Epithelial cell of esophagus (primary cell): ENCODE data around the gene PHACTR2.
"Not testable (repeated sequence)": the region's sequence is repeated elsewhere in the genome, so short reads cannot be mapped to it uniquely, and the experiment has no call there.

ENCODE experiments used
- DNase-seq: peaks from one replicate; pipeline ENCODE4 v3.0.0; 2010; ENCODE audit warnings: low read depth
- H3K4me3 ChIP-seq: 2 replicates; pipeline ENCODE4 v1.5.1; 2011; ENCODE audit warnings: mild to moderate bottlenecking, low read length, control low read depth
- CTCF ChIP-seq: IDR thresholded peaks from 2 replicates; pipeline ENCODE4 v1.5.1; 2011; ENCODE audit warnings: low read depth, mild to moderate bottlenecking, low read length, control low read depth, inconsistent platforms; ENCODE audit not compliant: insufficient read depth; ENCODE audit errors: missing control alignments

Gene PHACTR2

GRCh38 chr6:143775336-143775735 lies 97.6 kb downstream of the PHACTR2 start:
- DNase-seq, result no peak
- no peak overlapping the region for H3K4me3 ChIP-seq
- no peak for TF ChIP-seq CTCF

- TF ChIP-seq CTCF, result no peak
- DNase-seq, result no peak
Observed at GRCh38 chr6:143778926-143779325, 101.2 kb downstream of the PHACTR2 start.

GRCh38 chr6:143782481-143782880 lies 104.7 kb downstream of the PHACTR2 start:
- no peak for TF ChIP-seq CTCF
- DNase-seq, result no peak
- no peak overlapping the region for H3K4me3 ChIP-seq

More at GRCh38 chr6:143778926-143779325, 101.2 kb downstream of the PHACTR2 start:
- H3K4me3 ChIP-seq, result no peak overlapping the region

- no peak for TF ChIP-seq CTCF
- H3K4me3 ChIP-seq, result no peak overlapping the region
- no peak for DNase-seq
Observed at GRCh38 chr6:143783077-143783476, 105.3 kb downstream of the PHACTR2 start.

- no peak for DNase-seq
- TF ChIP-seq CTCF, result no peak
- H3K4me3 ChIP-seq, result no peak overlapping the region
Observed at GRCh38 chr6:143784316-143784715, 106.6 kb downstream of the PHACTR2 start.

- DNase-seq, H3K4me3 ChIP-seq: not testable (repeated sequence)
Observed at GRCh38 chr6:143786371-143786770, 108.6 kb downstream of the PHACTR2 start.

- no peak for TF ChIP-seq CTCF
- DNase-seq, result peak; percentile 25
- no peak overlapping the region for H3K4me3 ChIP-seq
Observed at GRCh38 chr6:143792402-143793279, 114.9 kb downstream of the PHACTR2 start.
